ENCODE results near the gene TPCN1.

The TPCN1 gene

GRCh38 chr12:113196582-113196981, 24.7 kb upstream of the TPCN1 start:
- WGBS, 2 experiments (ENCODE audit: insufficient coverage in 2 of 2) = 85 to 90% methylated on average over 6 to 7 of the region's 7 CpGs
- H3K9me3 ChIP-seq (ENCODE audit: control insufficient read depth, low read length) = no peaks in the 10 kb centered on the region
- no peak overlapping the region for H3K27ac ChIP-seq (ENCODE audit: low read depth, low read length, severe bottlenecking)
- peaks cover 15% of the 10 kb centered on the region for H3K36me3 ChIP-seq (ENCODE audit: control insufficient read depth, insufficient read depth, low read length)
- no peak overlapping the region for H3K4me3 ChIP-seq (ENCODE audit: extremely low read depth, insufficient read depth, low read length, poor library complexity, severe bottlenecking)
- H3K4me1 ChIP-seq (ENCODE audit: control insufficient read depth, insufficient read depth, low read length, poor library complexity, severe bottlenecking) = peaks cover 33% of the 10 kb centered on the region

- H3K27ac ChIP-seq (ENCODE audit: low read depth, low read length, severe bottlenecking) = no peak overlapping the region
- no peak overlapping the region for H3K4me3 ChIP-seq (ENCODE audit: extremely low read depth, insufficient read depth, low read length, poor library complexity, severe bottlenecking)
- H3K4me1 ChIP-seq (ENCODE audit: control insufficient read depth, insufficient read depth, low read length, poor library complexity, severe bottlenecking) = peaks cover 30% of the 10 kb centered on the region
- no peaks in the 10 kb centered on the region for H3K9me3 ChIP-seq (ENCODE audit: control insufficient read depth, low read length)
- 31 to 32% methylated on average over 3 of the region's 4 CpGs for WGBS, 2 experiments (ENCODE audit: insufficient coverage in 2 of 2)
- H3K36me3 ChIP-seq (ENCODE audit: control insufficient read depth, insufficient read depth, low read length) = peaks cover 11% of the 10 kb centered on the region
These were observed 24.3 kb upstream of the TPCN1 start for GRCh38 chr12:113196990-113197389.

GRCh38 chr12:113197518-113198077, 23.7 kb upstream of the TPCN1 start:
- Histone ChIP-seq H3K4me3 (ENCODE audit: extremely low read depth, insufficient read depth, low read length, poor library complexity, severe bottlenecking) (no peak overlapping the region), H3K27ac (ENCODE audit: low read depth, low read length, severe bottlenecking) (no peak overlapping the region)
- WGBS, 2 experiments (ENCODE audit: insufficient coverage in 2 of 2) = 93 to 100% methylated on average over 1 to 5 of the region's 8 CpGs

GRCh38 chr12:113198296-113198695, 23.0 kb upstream of the TPCN1 start:
- H3K27ac ChIP-seq (ENCODE audit: low read depth, low read length, severe bottlenecking) = no peak overlapping the region
- H3K4me3 ChIP-seq (ENCODE audit: extremely low read depth, insufficient read depth, low read length, poor library complexity, severe bottlenecking) = no peak overlapping the region
- no peaks in the 10 kb centered on the region for H3K36me3 ChIP-seq (ENCODE audit: control insufficient read depth, insufficient read depth, low read length)
- peaks cover 22% of the 10 kb centered on the region for H3K4me1 ChIP-seq (ENCODE audit: control insufficient read depth, insufficient read depth, low read length, poor library complexity, severe bottlenecking)
- H3K9me3 ChIP-seq (ENCODE audit: control insufficient read depth, low read length) = no peaks in the 10 kb centered on the region
- 89 to 100% methylated on average over 1 of the region's 1 CpG for WGBS, 2 experiments (ENCODE audit: insufficient coverage in 2 of 2)

More at GRCh38 chr12:113197518-113198077, 23.7 kb upstream of the TPCN1 start:
- Histone ChIP-seq H3K9me3 (ENCODE audit: control insufficient read depth, low read length) (no peaks in the 10 kb centered on the region), H3K36me3 (ENCODE audit: control insufficient read depth, insufficient read depth, low read length) (peaks cover 5% of the 10 kb centered on the region), H3K4me1 (ENCODE audit: control insufficient read depth, insufficient read depth, low read length, poor library complexity, severe bottlenecking) (peaks cover 29% of the 10 kb centered on the region)

- H3K4me3 ChIP-seq (ENCODE audit: extremely low read depth, insufficient read depth, low read length, poor library complexity, severe bottlenecking) = no peak overlapping the region
- WGBS, 2 experiments (ENCODE audit: insufficient coverage in 2 of 2) = 89% methylated on average over 9 to 11 of the region's 12 CpGs
- no peaks in the 10 kb centered on the region for H3K36me3 ChIP-seq (ENCODE audit: control insufficient read depth, insufficient read depth, low read length)
These were observed 21.1 kb upstream of the TPCN1 start for GRCh38 chr12:113200021-113200797.

GRCh38 chr12:113201187-113202177, 19.8 kb upstream of the TPCN1 start:
- Histone ChIP-seq H3K36me3 (ENCODE audit: control insufficient read depth, insufficient read depth, low read length) (no peaks in the 10 kb centered on the region), H3K9me3 (ENCODE audit: control insufficient read depth, low read length) (no peaks in the 10 kb centered on the region), H3K4me1 (ENCODE audit: control insufficient read depth, insufficient read depth, low read length, poor library complexity, severe bottlenecking) (no peaks in the 10 kb centered on the region), H3K4me3 (ENCODE audit: extremely low read depth, insufficient read depth, low read length, poor library complexity, severe bottlenecking) (no peak overlapping the region), H3K27ac (ENCODE audit: low read depth, low read length, severe bottlenecking) (no peak overlapping the region)
- 93% methylated on average over 12 to 13 of the region's 14 CpGs for WGBS, 2 experiments (ENCODE audit: insufficient coverage in 2 of 2)

More at GRCh38 chr12:113200021-113200797, 21.1 kb upstream of the TPCN1 start:
- Histone ChIP-seq H3K27ac (ENCODE audit: low read depth, low read length, severe bottlenecking) (no peak overlapping the region), H3K9me3 (ENCODE audit: control insufficient read depth, low read length) (no peaks in the 10 kb centered on the region), H3K4me1 (ENCODE audit: control insufficient read depth, insufficient read depth, low read length, poor library complexity, severe bottlenecking) (peaks cover 5% of the 10 kb centered on the region)

- Histone ChIP-seq H3K9me3 (ENCODE audit: control insufficient read depth, low read length) (no peaks in the 10 kb centered on the region), H3K27ac (ENCODE audit: low read depth, low read length, severe bottlenecking) (no peak overlapping the region), H3K36me3 (ENCODE audit: control insufficient read depth, insufficient read depth, low read length) (no peaks in the 10 kb centered on the region), H3K4me3 (ENCODE audit: extremely low read depth, insufficient read depth, low read length, poor library complexity, severe bottlenecking) (no peak overlapping the region), H3K4me1 (ENCODE audit: control insufficient read depth, insufficient read depth, low read length, poor library complexity, severe bottlenecking) (peaks cover 4% of the 10 kb centered on the region)
- WGBS, 2 experiments (ENCODE audit: insufficient coverage in 2 of 2) = 73 to 100% methylated on average over 2 to 3 of the region's 4 CpGs
These were observed 18.8 kb upstream of the TPCN1 start for GRCh38 chr12:113202300-113203075.

GRCh38 chr12:113203852-113204760, 17.2 kb upstream of the TPCN1 start:
- Histone ChIP-seq H3K4me3 (ENCODE audit: extremely low read depth, insufficient read depth, low read length, poor library complexity, severe bottlenecking) (no peak overlapping the region), H3K27ac (ENCODE audit: low read depth, low read length, severe bottlenecking) (no peak overlapping the region), H3K36me3 (ENCODE audit: control insufficient read depth, insufficient read depth, low read length) (no peaks in the 10 kb centered on the region), H3K9me3 (ENCODE audit: control insufficient read depth, low read length) (no peaks in the 10 kb centered on the region), H3K4me1 (ENCODE audit: control insufficient read depth, insufficient read depth, low read length, poor library complexity, severe bottlenecking) (peaks cover 12% of the 10 kb centered on the region)
- WGBS, 2 experiments (ENCODE audit: insufficient coverage in 2 of 2) = 85 to 94% methylated on average over 7 to 8 of the region's 8 CpGs

- H3K4me1 ChIP-seq (ENCODE audit: control insufficient read depth, insufficient read depth, low read length, poor library complexity, severe bottlenecking) = peaks cover 15% of the 10 kb centered on the region
- 94% methylated on average over 3 of the region's 3 CpGs for WGBS, 2 experiments (ENCODE audit: insufficient coverage in 2 of 2)
These were observed 16.5 kb upstream of the TPCN1 start for GRCh38 chr12:113204804-113205203.

More at GRCh38 chr12:113204804-113205203, 16.5 kb upstream of the TPCN1 start:
- no peaks in the 10 kb centered on the region for H3K36me3 ChIP-seq (ENCODE audit: control insufficient read depth, insufficient read depth, low read length)
- H3K9me3 ChIP-seq (ENCODE audit: control insufficient read depth, low read length) = no peaks in the 10 kb centered on the region
- H3K27ac ChIP-seq (ENCODE audit: low read depth, low read length, severe bottlenecking) = no peak overlapping the region
- no peak overlapping the region for H3K4me3 ChIP-seq (ENCODE audit: extremely low read depth, insufficient read depth, low read length, poor library complexity, severe bottlenecking)

Data from mesodermal cell (in vitro differentiated cells).